DND-41 (cell line): ENCODE measurements around the gene IQCH.

Experiments
- CTCF ChIP-seq: IDR thresholded peaks from 2 replicates; pipeline ENCODE4 v1.5.1; 2012; ENCODE audit warnings: borderline replicate concordance, low read length, moderate library complexity, mild to moderate bottlenecking; ENCODE audit not compliant: poor library complexity, severe bottlenecking; ENCODE audit errors: extremely low read depth
- EZH2 ChIP-seq: IDR thresholded peaks from 3 replicates; pipeline ENCODE4 v1.6.1; 2012; ENCODE audit warnings: borderline replicate concordance, low read depth, mild to moderate bottlenecking, moderate library complexity, low read length, inconsistent platforms; ENCODE audit not compliant: severe bottlenecking

DNA sequence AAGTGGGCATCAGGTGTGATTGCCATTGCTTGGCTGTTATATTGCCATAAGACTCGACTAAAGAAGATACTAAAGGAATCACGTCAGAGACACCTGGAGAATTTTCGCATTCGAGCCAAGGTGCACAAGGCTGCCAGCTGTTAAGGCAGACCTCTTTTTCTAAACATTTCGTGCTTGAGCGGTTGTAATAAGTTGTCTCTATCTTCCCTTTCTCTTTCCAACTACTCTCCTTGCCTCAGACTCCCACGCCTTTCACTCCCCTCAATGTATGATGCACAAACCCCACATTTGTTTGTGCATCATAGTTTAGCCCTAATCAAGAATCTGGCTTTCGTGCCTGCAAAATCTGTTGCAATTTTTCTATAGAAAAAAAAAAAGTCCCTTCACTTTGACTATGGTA, 118.0 kb downstream of the IQCH start:
- no peak for TF ChIP-seq CTCF
- TF ChIP-seq EZH2, result no peak
